Activated CD4-positive, alpha-beta T cell treated with anti-CD3 and anti-CD28 coated beads, Interleukin-2, amount 10 ng/mL, durations not matched to agents 7 days and 5 days (primary cell): ENCODE results near the gene NEDD4. TPM values are rescaled to one million over a fixed set of nuclear protein-coding genes. Genes with fewer than 3 reads are reported as not detected.
"Not testable (repeated sequence)": the region's sequence is repeated elsewhere in the genome, so short reads cannot be mapped to it uniquely, and the experiment has no call there.

ENCODE experiments used
- CTCF ChIA-PET: fragments of 350-600 bp; sonication (Branson Sonifier 250); formaldehyde crosslinking; loops from one replicate; lab custom pipeline; 2021; ENCODE audit warnings: antibody characterized with exemption; lab: Charles Lee
- POLR2A ChIA-PET: fragments of 350-600 bp; sonication (Branson Sonifier 250); formaldehyde crosslinking; loops from one replicate; lab custom pipeline; 2021; ENCODE audit warnings: antibody characterized with exemption; lab: Charles Lee
- DNase-seq: peaks from one replicate; pipeline ENCODE4 v3.0.0-alpha.2; 2020
- H3K27ac Mint-ChIP-seq: one replicate; pipeline ENCODE4 v1.8.0; 2021; ENCODE audit warnings: mild to moderate bottlenecking, moderate library complexity, mixed read lengths
- H3K27me3 Mint-ChIP-seq: one replicate; pipeline ENCODE4 v1.8.0; 2021; ENCODE audit warnings: mixed read lengths
- H3K36me3 Mint-ChIP-seq: one replicate; pipeline ENCODE4 v1.8.0; 2021; ENCODE audit warnings: low read depth, mixed read lengths
- H3K4me1 Mint-ChIP-seq: one replicate; pipeline ENCODE4 v1.8.0; 2021; ENCODE audit warnings: mixed read lengths
- H3K4me3 Mint-ChIP-seq: one replicate; pipeline ENCODE4 v1.8.0; 2021; ENCODE audit warnings: mild to moderate bottlenecking, moderate library complexity, mixed read lengths
- H3K9me3 Mint-ChIP-seq: one replicate; pipeline ENCODE4 v1.8.0; 2021; ENCODE audit warnings: mixed read lengths
- total RNA-seq, 2 experiments: library from RNA; stranded (reverse); gene quantifications; one replicate each; pipeline ENCODE4 v1.2.3, GENCODE V29; 2021

NEDD4 gene
- total RNA-seq, 2 experiments from 2014 or later: 8.7 to 11.1 TPM

DNA sequence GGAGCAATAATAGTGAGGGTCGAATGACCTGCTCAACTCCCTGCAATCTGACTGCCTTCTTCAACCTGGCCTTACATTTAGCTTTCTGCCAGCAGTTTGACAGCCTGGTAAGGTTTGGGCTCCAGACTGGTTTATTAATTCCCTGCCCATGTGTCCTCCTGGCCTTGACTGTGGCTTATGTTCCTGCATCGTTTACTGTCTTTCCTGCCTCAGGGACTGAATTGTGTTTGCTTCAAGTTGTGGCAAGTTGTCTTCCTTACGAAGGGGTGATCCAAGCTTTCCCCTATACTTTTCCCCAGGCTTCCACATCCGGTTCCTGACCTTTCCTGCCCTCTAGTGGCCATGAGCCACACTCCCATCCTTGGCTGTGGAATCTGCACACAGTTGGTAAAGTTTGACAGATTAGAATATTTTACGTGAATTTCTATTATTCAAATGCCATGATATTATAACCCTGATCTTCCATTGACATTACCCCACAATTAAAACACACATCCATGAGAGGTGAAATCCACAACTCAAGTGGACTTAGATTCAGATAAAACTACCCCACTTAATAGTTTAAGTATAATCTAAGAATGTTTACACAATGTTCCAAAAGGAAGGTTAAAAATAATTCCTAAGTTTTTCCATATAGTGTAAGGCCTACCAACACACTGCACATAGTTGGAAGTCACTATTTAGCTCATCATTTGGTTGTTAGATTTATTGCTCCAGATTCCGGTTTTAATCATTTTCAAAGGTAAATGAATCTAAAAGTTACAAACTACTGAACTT, 95.7 kb downstream of the NEDD4 start:
- Mint-ChIP-seq H3K9me3 (no peaks in the 10 kb centered on the region), H3K36me3 (no peaks in the 10 kb centered on the region), H3K4me3 (no peak overlapping the region), H3K27me3 (no peaks in the 10 kb centered on the region), H3K27ac (no peak overlapping the region), H3K4me1 (peaks cover 12% of the 10 kb centered on the region)
- ChIA-PET POLR2A (no interaction called here), CTCF (interaction anchor here (1.0 kb wide), 1 partner anchor 30 kb away, joined by 3 read pairs; no protein-coding TSS in a partner anchor)
- no peak for DNase-seq

GRCh38 chr15:55894399-55894965, 98.9 kb downstream of the NEDD4 start:
- ChIA-PET POLR2A (no interaction called here), CTCF (interaction anchor here (1.2 kb wide), 1 partner anchor 23 kb away, joined by 3 read pairs; no protein-coding TSS in a partner anchor)
- Mint-ChIP-seq H3K27ac (no peak overlapping the region), H3K4me1 (peaks cover 12% of the 10 kb centered on the region), H3K4me3 (no peak overlapping the region), H3K9me3 (no peaks in the 10 kb centered on the region), H3K27me3 (no peaks in the 10 kb centered on the region), H3K36me3 (no peaks in the 10 kb centered on the region)
- no peak for DNase-seq

DNA sequence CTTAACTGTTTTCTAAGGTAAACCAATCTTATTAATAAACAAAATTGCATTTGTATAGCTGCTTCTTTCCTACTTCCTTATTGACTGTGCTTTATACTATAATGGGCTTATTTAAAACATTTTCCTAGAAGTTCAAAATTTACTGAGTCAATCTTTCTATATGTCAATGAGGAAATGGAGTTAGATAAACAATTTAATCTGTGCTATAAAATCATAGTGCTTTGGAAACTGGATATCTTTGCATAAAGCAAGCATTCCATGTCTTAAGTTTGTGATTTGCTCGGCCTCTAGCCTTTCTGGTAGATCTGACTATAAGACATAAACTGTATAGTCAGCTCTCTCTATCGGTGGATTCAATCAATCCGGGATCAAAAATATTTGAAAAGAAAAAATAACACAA, 99.6 kb downstream of the NEDD4 start:
- no peak overlapping the region for H3K27ac Mint-ChIP-seq
- H3K36me3 Mint-ChIP-seq: no peaks in the 10 kb centered on the region
- H3K9me3 Mint-ChIP-seq: no peaks in the 10 kb centered on the region
- DNase-seq: no peak
- POLR2A ChIA-PET: no interaction called here
- no peak overlapping the region for H3K4me3 Mint-ChIP-seq
- H3K27me3 Mint-ChIP-seq: no peaks in the 10 kb centered on the region
- peaks cover 12% of the 10 kb centered on the region for H3K4me1 Mint-ChIP-seq
- CTCF ChIA-PET: interaction anchor here (1.2 kb wide), 1 partner anchor 24 kb away, joined by 3 read pairs; no protein-coding TSS in a partner anchor

DNA sequence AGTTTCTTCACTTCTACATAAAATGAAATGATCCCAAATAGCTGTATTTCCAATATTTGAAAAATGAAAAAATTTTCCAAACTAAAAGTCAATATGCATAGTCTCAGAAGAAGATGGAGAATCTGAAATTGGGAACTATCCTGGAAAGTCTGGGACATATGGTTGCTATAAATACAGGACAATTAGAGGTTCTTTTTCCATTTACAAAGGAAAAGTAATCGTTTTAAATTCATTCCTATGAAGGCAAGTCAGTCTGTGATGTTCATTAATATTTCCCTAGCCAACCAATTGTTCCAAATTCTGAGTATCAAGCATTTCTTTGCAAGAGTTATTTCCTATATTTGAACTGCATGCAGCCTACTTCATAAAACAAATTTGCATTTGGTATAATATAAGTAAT, 102.2 kb downstream of the NEDD4 start:
- ChIA-PET CTCF (no interaction called here), POLR2A (no interaction called here)
- Mint-ChIP-seq H3K4me3 (no peak overlapping the region), H3K4me1 (peaks cover 12% of the 10 kb centered on the region), H3K36me3 (peaks cover 2% of the 10 kb centered on the region), H3K27me3 (peaks cover 3% of the 10 kb centered on the region), H3K9me3 (peaks cover 4% of the 10 kb centered on the region), H3K27ac (no peak overlapping the region)
- DNase-seq: no peak

- H3K9me3 Mint-ChIP-seq: peaks cover 4% of the 10 kb centered on the region
- H3K36me3 Mint-ChIP-seq: peaks cover 2% of the 10 kb centered on the region
- H3K4me3 Mint-ChIP-seq: no peak overlapping the region
- POLR2A ChIA-PET: no interaction called here
- CTCF ChIA-PET: no interaction called here
- no peak for DNase-seq
- H3K27me3 Mint-ChIP-seq: peaks cover 3% of the 10 kb centered on the region
- no peak overlapping the region for H3K27ac Mint-ChIP-seq
- H3K4me1 Mint-ChIP-seq: no peaks in the 10 kb centered on the region
These were observed 109.2 kb downstream of the NEDD4 start for GRCh38 chr15:55884223-55884622.

GRCh38 chr15:55879181-55879580, 114.2 kb downstream of the NEDD4 start:
- no peaks in the 10 kb centered on the region for H3K9me3 Mint-ChIP-seq
- H3K27ac Mint-ChIP-seq: no peak overlapping the region
- no peaks in the 10 kb centered on the region for H3K27me3 Mint-ChIP-seq
- ChIA-PET POLR2A (no interaction called here), CTCF (no interaction called here)
- no peaks in the 10 kb centered on the region for H3K4me1 Mint-ChIP-seq
- no peaks in the 10 kb centered on the region for H3K36me3 Mint-ChIP-seq
- DNase-seq: no peak
- no peak overlapping the region for H3K4me3 Mint-ChIP-seq

- Mint-ChIP-seq H3K4me1 (peaks cover 3% of the 10 kb centered on the region), H3K36me3 (no peaks in the 10 kb centered on the region), H3K4me3 (no peak overlapping the region), H3K27ac (no peak overlapping the region), H3K9me3 (no peaks in the 10 kb centered on the region), H3K27me3 (no peaks in the 10 kb centered on the region)
- POLR2A ChIA-PET: no interaction called here
- CTCF ChIA-PET: interaction anchor here (0.7 kb wide), 1 partner anchor 7 kb away, joined by 3 read pairs; no protein-coding TSS in a partner anchor
- DNase-seq: no peak
These were observed 120.2 kb downstream of the NEDD4 start for GRCh38 chr15:55873024-55873720.

DNA sequence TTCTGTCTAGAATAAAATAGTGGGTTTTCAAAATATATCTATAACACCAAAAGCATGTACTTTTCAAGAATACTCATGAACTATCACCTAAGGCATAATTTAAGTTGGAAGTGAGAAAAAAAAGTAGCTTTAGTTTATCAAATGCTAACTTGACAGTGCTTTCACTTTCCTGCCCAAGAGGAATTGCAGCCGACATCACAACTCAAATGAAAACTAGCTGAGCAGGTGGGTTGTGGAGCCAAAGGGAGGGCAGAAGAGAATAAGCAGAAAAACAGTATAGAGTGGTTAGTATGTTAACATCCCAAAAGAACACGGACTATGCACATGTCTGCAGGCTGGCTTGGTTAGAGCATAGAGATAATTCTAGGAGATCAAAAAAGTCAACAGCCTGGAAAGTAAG, 120.9 kb downstream of the NEDD4 start:
- no peak overlapping the region for H3K4me3 Mint-ChIP-seq
- ChIA-PET CTCF (interaction anchor here (0.6 to 0.7 kb wide), 2 partner anchors 8 to 203 kb away, joined by 3 read pairs; no protein-coding TSS in a partner anchor), POLR2A (no interaction called here)
- no peaks in the 10 kb centered on the region for H3K27me3 Mint-ChIP-seq
- H3K27ac Mint-ChIP-seq: no peak overlapping the region
- peaks cover 3% of the 10 kb centered on the region for H3K4me1 Mint-ChIP-seq
- DNase-seq: no peak
- H3K9me3 Mint-ChIP-seq: no peaks in the 10 kb centered on the region
- no peaks in the 10 kb centered on the region for H3K36me3 Mint-ChIP-seq

- Mint-ChIP-seq H3K27me3 (no peaks in the 10 kb centered on the region), H3K27ac (no peak overlapping the region), H3K4me3 (no peak overlapping the region), H3K9me3 (no peaks in the 10 kb centered on the region), H3K36me3 (no peaks in the 10 kb centered on the region), H3K4me1 (peaks cover 3% of the 10 kb centered on the region)
- ChIA-PET POLR2A (no interaction called here), CTCF (no interaction called here)
- no peak for DNase-seq
These were observed 123.8 kb downstream of the NEDD4 start for GRCh38 chr15:55869660-55870059.

- H3K36me3 Mint-ChIP-seq: no peaks in the 10 kb centered on the region
- no peaks in the 10 kb centered on the region for H3K9me3 Mint-ChIP-seq
- no peak overlapping the region for H3K4me3 Mint-ChIP-seq
- ChIA-PET POLR2A (no interaction called here), CTCF (interaction anchor here (0.6 to 1.1 kb wide), 2 partner anchors 13 to 29 kb away, joined by 3 read pairs; no protein-coding TSS in a partner anchor)
- peaks cover 3% of the 10 kb centered on the region for H3K4me1 Mint-ChIP-seq
- DNase-seq: no peak
- no peaks in the 10 kb centered on the region for H3K27me3 Mint-ChIP-seq
- H3K27ac Mint-ChIP-seq: no peak overlapping the region
These were observed 124.7 kb downstream of the NEDD4 start for GRCh38 chr15:55868707-55869106.

DNA sequence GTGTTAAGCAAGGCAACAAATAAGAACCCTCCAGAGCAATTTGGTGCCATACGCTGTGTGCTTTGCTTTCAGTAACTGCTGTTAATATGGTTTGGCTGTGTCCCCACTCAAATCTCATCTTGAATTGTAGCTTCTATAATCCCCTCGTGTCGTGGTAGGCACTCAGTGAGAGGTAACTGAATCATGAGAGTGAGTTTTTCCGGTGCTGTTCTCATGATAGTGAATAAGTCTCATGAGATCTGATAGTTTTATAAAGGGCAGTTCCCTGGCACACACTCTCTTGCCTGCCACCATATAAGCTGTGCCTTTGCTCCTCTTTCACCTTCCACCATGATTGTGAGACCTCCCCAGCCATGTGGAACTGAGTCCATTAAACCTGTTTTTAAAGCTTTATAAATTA, 125.1 kb downstream of the NEDD4 start:
- H3K27me3 Mint-ChIP-seq, POLR2A ChIA-PET, DNase-seq, H3K27ac Mint-ChIP-seq, H3K9me3 Mint-ChIP-seq, H3K36me3 Mint-ChIP-seq, H3K4me1 Mint-ChIP-seq, H3K4me3 Mint-ChIP-seq: not testable (repeated sequence)
- CTCF ChIA-PET: interaction anchor here (0.6 to 1.1 kb wide), 3 partner anchors 13 to 44 kb away, joined by 3 read pairs; no protein-coding TSS in a partner anchor

DNA sequence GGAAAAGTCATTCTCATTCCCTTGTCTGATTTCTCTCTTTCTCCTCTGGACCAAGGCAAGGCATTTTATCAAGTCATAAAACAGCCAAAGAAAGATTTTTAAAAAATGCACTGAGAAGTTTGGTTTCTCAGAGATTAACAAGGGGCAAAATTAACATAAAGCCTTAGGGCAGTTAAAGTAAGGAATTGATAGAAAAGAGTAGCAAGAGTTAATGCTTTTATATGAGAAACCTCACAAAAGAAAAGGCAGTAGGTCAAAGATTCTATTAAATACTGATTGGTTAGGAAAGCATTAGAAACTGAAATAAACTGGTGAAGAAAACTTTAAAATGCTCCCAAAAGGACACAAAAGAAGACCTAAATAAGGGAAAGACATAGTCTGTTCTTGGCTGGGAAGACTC, 129.5 kb downstream of the NEDD4 start:
- Mint-ChIP-seq H3K36me3 (peaks cover 1% of the 10 kb centered on the region), H3K4me3 (no peak overlapping the region), H3K27me3 (no peaks in the 10 kb centered on the region), H3K27ac (no peak overlapping the region), H3K4me1 (no peaks in the 10 kb centered on the region), H3K9me3 (no peaks in the 10 kb centered on the region)
- POLR2A ChIA-PET: no interaction called here
- no peak for DNase-seq
- CTCF ChIA-PET: no interaction called here

DNA sequence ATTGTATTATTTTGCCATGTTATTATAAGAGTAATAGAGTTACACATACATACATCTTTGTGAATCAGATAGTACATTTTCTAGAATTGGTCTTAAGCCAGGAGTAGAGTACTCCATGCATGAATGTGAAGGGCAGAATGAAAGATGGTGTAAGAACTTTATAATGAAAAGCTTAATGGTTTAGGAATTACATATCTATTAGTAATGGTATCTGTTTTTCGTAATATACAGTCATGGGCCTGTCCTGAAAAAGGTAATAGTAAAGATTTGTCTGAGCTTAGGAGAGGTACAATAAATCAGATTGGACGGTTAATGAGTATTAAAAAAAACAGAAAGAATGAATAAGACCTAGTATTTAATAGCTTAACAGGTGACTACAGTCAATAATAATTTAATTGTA, 132.3 kb downstream of the NEDD4 start:
- no peaks in the 10 kb centered on the region for H3K27me3 Mint-ChIP-seq
- ChIA-PET CTCF (no interaction called here), POLR2A (no interaction called here)
- no peak for DNase-seq
- no peak overlapping the region for H3K4me3 Mint-ChIP-seq
- no peaks in the 10 kb centered on the region for H3K4me1 Mint-ChIP-seq
- H3K9me3 Mint-ChIP-seq: no peaks in the 10 kb centered on the region
- H3K27ac Mint-ChIP-seq: no peak overlapping the region
- H3K36me3 Mint-ChIP-seq: peaks cover 4% of the 10 kb centered on the region
